H9 (cell line): ENCODE data around the gene OPRL1. TPM values are rescaled to one million over a fixed set of nuclear protein-coding genes. Genes with fewer than 3 reads are reported as not detected.

ENCODE experiments used
- DNase-seq: peaks from one replicate; pipeline ENCODE4 v3.0.0-alpha.2; 2017
- H2AFZ ChIP-seq: one replicate; pipeline ENCODE4 v1.6.1; 2013; ENCODE audit warnings: mild to moderate bottlenecking, low read length, control low read depth, moderate library complexity
- H2AK5ac ChIP-seq: 2 replicates; pipeline ENCODE4 v1.6.1; 2013; ENCODE audit warnings: low read length, control low read depth, mixed read lengths; ENCODE audit not compliant: insufficient read length
- H2BK120ac ChIP-seq: one replicate; pipeline ENCODE4 v1.6.1; 2013; ENCODE audit warnings: low read depth, mild to moderate bottlenecking, low read length, control low read depth, inconsistent platforms; ENCODE audit not compliant: poor library complexity, severe bottlenecking
- H2BK12ac ChIP-seq: 2 replicates; pipeline ENCODE4 v1.6.1; 2013; ENCODE audit warnings: low read length, control low read depth, mixed read lengths, low read depth; ENCODE audit not compliant: insufficient read length
- H2BK15ac ChIP-seq: 2 replicates; pipeline ENCODE4 v1.6.1; 2013; ENCODE audit warnings: low read depth, low read length, control low read depth
- H2BK20ac ChIP-seq: one replicate; pipeline ENCODE4 v1.6.1; 2013; ENCODE audit warnings: low read depth, mild to moderate bottlenecking, low read length, control low read depth, inconsistent platforms; ENCODE audit not compliant: poor library complexity, severe bottlenecking
- H2BK5ac ChIP-seq: 2 replicates; pipeline ENCODE4 v1.6.1; 2013; ENCODE audit warnings: low read length, control low read depth, mixed read lengths; ENCODE audit not compliant: insufficient read length
- H3K14ac ChIP-seq: 2 replicates; pipeline ENCODE4 v1.6.1; 2013; ENCODE audit warnings: low read length, control low read depth; ENCODE audit not compliant: insufficient read depth
- H3K18ac ChIP-seq: 2 replicates; pipeline ENCODE4 v1.6.1; 2013; ENCODE audit warnings: low read depth, mild to moderate bottlenecking, mixed read lengths, low read length, control low read depth; ENCODE audit not compliant: insufficient read length
- H3K23ac ChIP-seq: 2 replicates; pipeline ENCODE4 v1.6.1; 2013; ENCODE audit warnings: low read length, control low read depth, mixed read lengths, low read depth; ENCODE audit not compliant: insufficient read length
- H3K23me2 ChIP-seq: 2 replicates; pipeline ENCODE4 v1.6.1; 2013; ENCODE audit warnings: low read depth, mild to moderate bottlenecking, mixed read lengths, low read length, control low read depth; ENCODE audit not compliant: insufficient read length, poor library complexity, severe bottlenecking
- H3K27ac ChIP-seq: 2 replicates; pipeline ENCODE4 v1.5.1; 2013; ENCODE audit warnings: low read length, control low read depth, mixed read lengths, low read depth; ENCODE audit not compliant: insufficient read length
- H3K27me3 ChIP-seq: 2 replicates; pipeline ENCODE4 v1.6.1; 2013; ENCODE audit warnings: low read length, control low read depth, inconsistent platforms; ENCODE audit not compliant: insufficient read depth
- H3K4ac ChIP-seq: 2 replicates; pipeline ENCODE4 v1.6.1; 2013; ENCODE audit warnings: low read depth, mild to moderate bottlenecking, control low read depth, inconsistent platforms, low read length, moderate library complexity
- H3K4me1 ChIP-seq: 2 replicates; pipeline ENCODE4 v1.6.1; 2013; ENCODE audit warnings: low read length, control low read depth, inconsistent platforms; ENCODE audit not compliant: insufficient read depth
- H3K4me2 ChIP-seq: 2 replicates; pipeline ENCODE4 v1.6.1; 2013; ENCODE audit warnings: low read length, control low read depth, mixed read lengths; ENCODE audit not compliant: insufficient read length, insufficient read depth
- H3K56ac ChIP-seq: 2 replicates; pipeline ENCODE4 v1.6.1; 2013; ENCODE audit warnings: low read depth, mild to moderate bottlenecking, mixed read lengths, low read length, control low read depth; ENCODE audit not compliant: insufficient read length
- H3K79me1 ChIP-seq: 2 replicates; pipeline ENCODE4 v1.6.1; 2013; ENCODE audit warnings: low read depth, mild to moderate bottlenecking, moderate library complexity, low read length, control low read depth, inconsistent platforms; ENCODE audit not compliant: insufficient read depth, poor library complexity, severe bottlenecking
- H3K79me2 ChIP-seq: 2 replicates; pipeline ENCODE4 v1.6.1; 2013; ENCODE audit warnings: low read length, control low read depth, inconsistent platforms; ENCODE audit not compliant: insufficient read depth
- H3K9ac ChIP-seq: 2 replicates; pipeline ENCODE4 v1.6.1; 2013; ENCODE audit warnings: low read length, control low read depth, mixed read lengths; ENCODE audit not compliant: insufficient read length; ENCODE audit errors: extremely low read depth
- H3K9me3 ChIP-seq: one replicate; pipeline ENCODE4 v1.6.1; 2013; ENCODE audit warnings: low read depth, low read length, inconsistent platforms; ENCODE audit not compliant: control insufficient read depth
- H3T11ph ChIP-seq: one replicate; pipeline ENCODE4 v1.6.1; 2013; ENCODE audit warnings: mild to moderate bottlenecking, low read length, control low read depth, inconsistent platforms
- H4K20me1 ChIP-seq: one replicate; pipeline ENCODE4 v1.6.1; 2013; ENCODE audit not compliant: control insufficient read depth, insufficient read length, insufficient read depth
- H4K5ac ChIP-seq: 2 replicates; pipeline ENCODE4 v1.6.1; 2013; ENCODE audit warnings: low read depth, mild to moderate bottlenecking, mixed read lengths, low read length, control low read depth; ENCODE audit not compliant: insufficient read length
- H4K8ac ChIP-seq: replicated peaks from 2 replicates; pipeline ENCODE4 v1.6.1; 2013; ENCODE audit warnings: low read length, control low read depth, mixed read lengths, low read depth; ENCODE audit not compliant: insufficient read length
- H4K91ac ChIP-seq: 2 replicates; pipeline ENCODE4 v1.6.1; 2013; ENCODE audit warnings: low read depth, mild to moderate bottlenecking, moderate library complexity, mixed read lengths, low read length, control low read depth; ENCODE audit not compliant: insufficient read length
- H3K27ac Mint-ChIP-seq, 3 experiments: 2 replicates in 2 of 3; 3 replicates in 1 of 3; pipeline ENCODE4 v1.8.0; 2020 to 2021; ENCODE audit warnings: mixed read lengths in 3 of 3, mild to moderate bottlenecking in 1 of 3, moderate library complexity in 1 of 3
- H3K27me3 Mint-ChIP-seq: 2 replicates; pipeline ENCODE4 v1.8.0; 2021; ENCODE audit warnings: low read depth, mild to moderate bottlenecking, moderate library complexity, mixed read lengths
- H3K36me3 Mint-ChIP-seq, 3 experiments: 2 replicates in 2 of 3; 3 replicates in 1 of 3; pipeline ENCODE4 v1.8.0; 2020 to 2021; ENCODE audit warnings: low read depth in 3 of 3, mixed read lengths in 3 of 3; ENCODE audit not compliant: insufficient read depth in 1 of 3
- H3K4me1 Mint-ChIP-seq, 2 experiments: 2 replicates each; pipeline ENCODE4 v1.8.0; 2020; ENCODE audit warnings: mixed read lengths in 2 of 2
- H3K4me3 Mint-ChIP-seq, 2 experiments: 2 replicates in 1 of 2; 3 replicates in 1 of 2; pipeline ENCODE4 v1.8.0; 2020 to 2021; ENCODE audit warnings: mild to moderate bottlenecking in 2 of 2, mixed read lengths in 2 of 2, moderate library complexity in 1 of 2
- H3K9me3 Mint-ChIP-seq, 2 experiments: 2 replicates in 1 of 2; 3 replicates in 1 of 2; pipeline ENCODE4 v1.8.0; 2020; ENCODE audit warnings: mild to moderate bottlenecking in 2 of 2, mixed read lengths in 2 of 2, moderate library complexity in 1 of 2
- WGBS: extraction: QIAGEN DNeasy Blood & Tissue Kit; methylation state at CpG from one replicate; pipeline ENCODE4 v1.1.7; 2013; ENCODE audit warnings: missing lambda C conversion rate, low lambda C conversion rate, mixed read lengths; ENCODE audit not compliant: insufficient read length; ENCODE audit errors: extremely low coverage; 5-methylcytosine and 5-hydroxymethylcytosine counted together
- total RNA-seq: library from RNA; stranded (reverse); gene quantifications from 2 replicates; pipeline ENCODE4 v1.2.1, GENCODE V29; 2021
- TF ChIP-seq, protein P1 (sequence below): fragments of 200-600 bp; sonication (generic); conservative IDR thresholded peaks from 3 replicates; pipeline ENCODE4 v1.8.0; 2021; ENCODE audit warnings: antibody characterized with exemption, mild to moderate bottlenecking

Gene OPRL1
- total RNA-seq, 1 experiment from 2014 or later, result 0.90 TPM

DNA sequence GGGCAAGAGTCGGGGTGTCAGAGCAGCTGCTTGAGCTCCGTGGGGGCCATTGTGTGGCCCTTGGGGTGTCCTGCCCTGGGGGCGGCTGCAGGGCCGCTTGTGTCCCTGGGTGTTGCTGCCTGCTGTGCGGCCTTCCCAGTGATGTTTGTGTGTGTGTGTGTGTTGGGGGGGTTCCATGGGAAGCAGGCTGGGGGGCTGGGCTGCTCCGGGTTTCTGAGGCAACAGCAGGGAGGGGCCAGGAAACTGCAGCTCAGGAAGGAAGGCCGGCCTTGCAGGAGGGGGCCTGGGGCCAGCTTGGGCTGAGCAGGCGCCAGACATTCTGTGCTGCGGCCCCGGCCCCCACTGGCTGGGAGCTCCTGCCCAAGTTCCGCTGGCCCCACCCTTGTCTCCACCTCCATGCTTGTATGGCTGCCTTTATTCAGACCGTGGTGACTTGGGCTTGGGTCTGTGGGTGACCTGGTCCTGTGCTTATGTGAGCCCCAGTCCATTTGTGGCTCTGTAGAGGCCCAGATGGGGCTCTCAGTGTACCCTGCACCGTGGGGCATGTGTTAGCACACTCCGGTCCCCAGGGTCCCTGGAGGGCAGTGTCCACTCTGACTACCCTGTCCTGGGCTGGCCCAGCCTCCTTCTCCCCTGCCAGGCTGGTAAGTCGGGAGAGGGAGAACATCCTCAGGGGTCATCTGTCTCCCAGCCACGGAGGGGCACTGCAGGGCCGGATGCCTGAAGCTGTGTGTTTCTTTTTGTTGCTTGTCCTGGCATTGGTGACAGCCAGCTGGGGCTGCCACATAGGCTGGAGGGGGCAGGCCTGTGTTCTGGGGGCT lies 25.8 kb upstream of the OPRL1 start:
- H3K4me1 ChIP-seq, result no peaks in the 10 kb centered on the region
- no peaks in the 10 kb centered on the region for H3K79me1 ChIP-seq
- no peaks in the 10 kb centered on the region for H4K20me1 ChIP-seq
- H3K27ac Mint-ChIP-seq, result no peak overlapping the region
- WGBS, result no CpG with 5 or more reads among the region's 17 CpGs
- no peaks in the 10 kb centered on the region; a peak in 1 of 5 replicates for H3K9me3 Mint-ChIP-seq
- no peak overlapping the region for H3K23ac ChIP-seq
- no peak overlapping the region for H3K18ac ChIP-seq
- no peak overlapping the region for H2BK5ac ChIP-seq
- no peak overlapping the region for H3K4me2 ChIP-seq
- H3K4me1 Mint-ChIP-seq, result peaks cover 21 to 30% of the 10 kb centered on the region in 2 experiments
- no peak overlapping the region for H3K4me3 Mint-ChIP-seq
- H3K56ac ChIP-seq, result no peak overlapping the region
- H3K9me3 ChIP-seq, result no peaks in the 10 kb centered on the region
- H3K4ac ChIP-seq, result no peak overlapping the region
- no peak overlapping the region for H2BK12ac ChIP-seq
- H2AFZ ChIP-seq, result no peak overlapping the region
- H3K23me2 ChIP-seq, result no peaks in the 10 kb centered on the region
- DNase-seq, result peak; percentile 78
- TF ChIP-seq, protein P1, sequence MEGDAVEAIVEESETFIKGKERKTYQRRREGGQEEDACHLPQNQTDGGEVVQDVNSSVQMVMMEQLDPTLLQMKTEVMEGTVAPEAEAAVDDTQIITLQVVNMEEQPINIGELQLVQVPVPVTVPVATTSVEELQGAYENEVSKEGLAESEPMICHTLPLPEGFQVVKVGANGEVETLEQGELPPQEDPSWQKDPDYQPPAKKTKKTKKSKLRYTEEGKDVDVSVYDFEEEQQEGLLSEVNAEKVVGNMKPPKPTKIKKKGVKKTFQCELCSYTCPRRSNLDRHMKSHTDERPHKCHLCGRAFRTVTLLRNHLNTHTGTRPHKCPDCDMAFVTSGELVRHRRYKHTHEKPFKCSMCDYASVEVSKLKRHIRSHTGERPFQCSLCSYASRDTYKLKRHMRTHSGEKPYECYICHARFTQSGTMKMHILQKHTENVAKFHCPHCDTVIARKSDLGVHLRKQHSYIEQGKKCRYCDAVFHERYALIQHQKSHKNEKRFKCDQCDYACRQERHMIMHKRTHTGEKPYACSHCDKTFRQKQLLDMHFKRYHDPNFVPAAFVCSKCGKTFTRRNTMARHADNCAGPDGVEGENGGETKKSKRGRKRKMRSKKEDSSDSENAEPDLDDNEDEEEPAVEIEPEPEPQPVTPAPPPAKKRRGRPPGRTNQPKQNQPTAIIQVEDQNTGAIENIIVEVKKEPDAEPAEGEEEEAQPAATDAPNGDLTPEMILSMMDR, result peak; percentile 55
- H2BK15ac ChIP-seq, result no peak overlapping the region
- no peak overlapping the region for H3K9ac ChIP-seq
- no peak overlapping the region for H3K14ac ChIP-seq
- no peaks in the 10 kb centered on the region; a peak in 1 of 7 replicates for H3K36me3 Mint-ChIP-seq
- H3K27me3 ChIP-seq, result peaks cover 4% of the 10 kb centered on the region; the same call in 1 of the 2 replicates
- no peak overlapping the region for H4K91ac ChIP-seq
- no peak overlapping the region for H3T11ph ChIP-seq
- no peak overlapping the region for H4K8ac ChIP-seq
- no peaks in the 10 kb centered on the region for H3K79me2 ChIP-seq
- no peak overlapping the region for H3K27ac ChIP-seq
- no peak overlapping the region for H2AK5ac ChIP-seq
- no peak overlapping the region for H2BK120ac ChIP-seq
- H3K27me3 Mint-ChIP-seq, result peaks cover 34% of the 10 kb centered on the region
- H2BK20ac ChIP-seq, result no peak overlapping the region
- H4K5ac ChIP-seq, result no peak overlapping the region
